Coronary artery (tissue), 2 donors: ENCODE data around the gene SLC22A23.

Source experiments
- DNase-seq: peaks from one replicate; pipeline ENCODE4 v3.0.0-alpha.2; 2017; ENCODE audit warnings: low spot score
- H3K27ac ChIP-seq, 2 donors: fragments of 200-600 bp; sonication (generic); one replicate each; pipeline ENCODE4 v1.5.1; 2016 to 2019
- H3K4me3 ChIP-seq: fragments of 200-600 bp; sonication (generic); 2 replicates; pipeline ENCODE4 v1.5.1; 2016; ENCODE audit warnings: mild to moderate bottlenecking, moderate library complexity
- TF ChIP-seq, protein P1 (sequence below): fragments of 200-600 bp; sonication (generic); IDR thresholded peaks from one replicate; pipeline ENCODE4 v1.5.1; 2019; ENCODE audit warnings: antibody characterized with exemption

Gene SLC22A23

GRCh38 chr6:3471711-3472110 lies 14.9 kb upstream of the SLC22A23 start:
- no peak overlapping the region for H3K27ac ChIP-seq
- DNase-seq: no peak
- TF ChIP-seq, protein P1, sequence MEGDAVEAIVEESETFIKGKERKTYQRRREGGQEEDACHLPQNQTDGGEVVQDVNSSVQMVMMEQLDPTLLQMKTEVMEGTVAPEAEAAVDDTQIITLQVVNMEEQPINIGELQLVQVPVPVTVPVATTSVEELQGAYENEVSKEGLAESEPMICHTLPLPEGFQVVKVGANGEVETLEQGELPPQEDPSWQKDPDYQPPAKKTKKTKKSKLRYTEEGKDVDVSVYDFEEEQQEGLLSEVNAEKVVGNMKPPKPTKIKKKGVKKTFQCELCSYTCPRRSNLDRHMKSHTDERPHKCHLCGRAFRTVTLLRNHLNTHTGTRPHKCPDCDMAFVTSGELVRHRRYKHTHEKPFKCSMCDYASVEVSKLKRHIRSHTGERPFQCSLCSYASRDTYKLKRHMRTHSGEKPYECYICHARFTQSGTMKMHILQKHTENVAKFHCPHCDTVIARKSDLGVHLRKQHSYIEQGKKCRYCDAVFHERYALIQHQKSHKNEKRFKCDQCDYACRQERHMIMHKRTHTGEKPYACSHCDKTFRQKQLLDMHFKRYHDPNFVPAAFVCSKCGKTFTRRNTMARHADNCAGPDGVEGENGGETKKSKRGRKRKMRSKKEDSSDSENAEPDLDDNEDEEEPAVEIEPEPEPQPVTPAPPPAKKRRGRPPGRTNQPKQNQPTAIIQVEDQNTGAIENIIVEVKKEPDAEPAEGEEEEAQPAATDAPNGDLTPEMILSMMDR: no peak
- no peak overlapping the region for H3K4me3 ChIP-seq

GRCh38 chr6:3471286-3471685 lies 14.4 kb upstream of the SLC22A23 start:
- no peak for DNase-seq
- no peak overlapping the region for H3K4me3 ChIP-seq

DNA sequence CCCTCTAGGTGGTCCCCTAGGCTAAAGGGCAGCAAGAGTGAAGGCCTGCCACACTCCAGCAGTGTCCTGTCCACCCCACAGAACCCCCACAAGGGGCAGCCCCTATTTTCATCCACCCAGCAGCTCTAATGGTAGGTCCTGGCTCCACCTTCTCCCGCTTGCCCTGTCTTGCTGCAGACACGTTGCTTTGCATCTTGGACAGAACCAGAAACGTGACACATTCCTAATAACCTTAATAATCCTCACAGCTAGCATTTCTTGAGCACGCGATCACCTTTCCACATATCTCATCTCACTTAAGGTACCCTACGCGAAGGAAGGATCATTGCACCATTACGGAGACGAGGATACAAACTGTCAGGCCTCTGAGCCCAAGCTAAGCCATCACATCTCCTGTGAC lies 11.7 kb upstream of the SLC22A23 start:
- TF ChIP-seq, protein P1: no peak
- Histone ChIP-seq H3K27ac (no peak overlapping the region), H3K4me3 (no peak overlapping the region)
- no peak for DNase-seq

More at GRCh38 chr6:3471286-3471685, 14.4 kb upstream of the SLC22A23 start:
- TF ChIP-seq, protein P1: no peak
- no peak overlapping the region for H3K27ac ChIP-seq

DNA sequence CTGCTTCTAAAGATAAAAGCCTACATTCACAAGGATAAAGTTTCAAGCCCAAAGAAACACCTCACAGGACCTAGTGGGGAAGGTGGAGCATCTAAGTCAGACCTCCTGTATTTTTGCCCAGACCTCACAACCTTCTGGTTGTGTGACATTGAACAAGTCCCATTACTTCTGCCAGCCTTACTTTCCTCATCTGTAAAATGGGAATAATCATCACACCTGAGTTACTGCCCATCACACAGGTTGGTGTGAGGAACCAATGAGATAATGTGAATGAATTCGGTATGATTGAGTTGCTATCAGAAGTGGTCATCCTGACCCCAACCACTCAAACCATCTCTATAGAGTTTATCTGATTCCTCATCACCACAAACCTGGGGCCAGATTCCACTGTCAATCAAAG lies 11.1 kb upstream of the SLC22A23 start:
- TF ChIP-seq, protein P1: no peak
- no peak overlapping the region for H3K27ac ChIP-seq
- no peak overlapping the region for H3K4me3 ChIP-seq
- DNase-seq: no peak

DNA sequence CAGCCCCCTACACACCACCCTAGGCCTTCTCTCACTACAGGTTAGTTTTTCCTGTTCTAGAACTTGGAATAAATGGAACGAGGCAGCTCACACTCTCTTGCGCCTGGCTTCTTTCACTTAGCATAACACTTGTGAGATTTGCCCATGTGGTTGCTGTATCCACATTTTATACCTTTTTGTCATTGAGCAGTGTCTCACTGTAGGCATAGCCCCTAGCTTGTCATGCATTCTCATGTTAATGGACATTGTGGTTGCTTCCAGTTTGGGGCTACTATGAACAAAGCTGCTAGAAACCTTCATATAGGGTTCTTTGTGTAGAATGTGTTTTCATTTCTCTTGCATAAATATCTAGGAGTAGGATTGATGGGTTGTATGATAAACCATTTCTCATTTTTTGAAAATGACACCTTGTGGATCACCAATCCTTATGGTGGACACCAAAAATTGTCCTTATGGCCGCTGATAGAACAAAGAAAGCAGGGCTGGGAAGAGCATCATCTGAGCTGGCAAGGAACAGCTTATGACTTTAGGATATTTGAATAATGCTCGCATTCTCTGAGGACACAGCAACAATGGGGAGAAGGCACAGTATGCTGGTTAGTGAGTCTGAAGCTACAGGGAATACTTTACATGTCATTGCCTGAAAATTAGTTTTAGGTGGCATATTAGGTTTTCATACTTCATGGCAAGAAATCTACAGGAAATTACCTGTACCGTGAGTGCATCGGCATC lies 9.8 kb upstream of the SLC22A23 start:
- TF ChIP-seq, protein P1: no peak
- H3K4me3 ChIP-seq: no peak overlapping the region
- DNase-seq: no peak
- H3K27ac ChIP-seq: no peak overlapping the region

- DNase-seq: no peak
- no peak overlapping the region for H3K27ac ChIP-seq
- no peak overlapping the region for H3K4me3 ChIP-seq
- TF ChIP-seq, protein P1: no peak
Observed at GRCh38 chr6:3460253-3460652, 3.4 kb upstream of the SLC22A23 start.

- no peak overlapping the region for H3K4me3 ChIP-seq
- DNase-seq: no peak
- H3K27ac ChIP-seq: no peak overlapping the region
- TF ChIP-seq, protein P1: no peak
Observed at GRCh38 chr6:3458706-3459421, 2.0 kb upstream of the SLC22A23 start.
